Kidney (tissue), 14 donors: Measurements from ENCODE around the gene CAMK1G. TPM values are rescaled to one million over a fixed set of nuclear protein-coding genes. Genes with fewer than 3 reads are reported as not detected.

Source experiments
- DNase-seq, 5 donors: peaks; one replicate each; pipeline ENCODE4 v3.0.0-alpha.2; 2013 to 2020
- FAIRE-seq: peaks from 2 replicates; lab custom pipeline; 2012; peaks lifted over from hg19 to GRCh38; lab: Jason Lieb, UNC
- H3K27ac ChIP-seq, 2 donors: one replicate each; pipeline ENCODE4 v1.7.0; 2013; ENCODE audit warnings: low read depth in 2 of 2, low read length in 2 of 2, inconsistent platforms in 1 of 2
- H3K27me3 ChIP-seq: one replicate; pipeline ENCODE4 v1.7.1; 2013; ENCODE audit warnings: low read length, inconsistent platforms; ENCODE audit not compliant: control insufficient read depth, insufficient read depth
- H3K36me3 ChIP-seq, 3 donors: one replicate each; pipeline versions ENCODE4 v1.7.0 to v1.7.1; 2013; ENCODE audit warnings: low read length in 3 of 3, control low read depth in 1 of 3, inconsistent platforms in 1 of 3; ENCODE audit not compliant: insufficient read depth in 3 of 3, control insufficient read depth in 2 of 3
- H3K4me1 ChIP-seq, 3 donors: one replicate each; pipeline versions ENCODE4 v1.7.0 to v1.7.1; 2013; ENCODE audit warnings: low read length in 3 of 3, inconsistent platforms in 1 of 3, low read depth in 1 of 3; ENCODE audit not compliant: control insufficient read depth in 2 of 3, insufficient read depth in 2 of 3
- H3K4me3 ChIP-seq, 3 donors: one replicate each; pipeline versions ENCODE4 v1.7.0 to v1.8.1; 2013; ENCODE audit warnings: low read length in 3 of 3, control low read depth in 1 of 3, inconsistent platforms in 1 of 3
- H3K9ac ChIP-seq, 3 donors: one replicate each; pipeline versions ENCODE4 v1.7.0 to v1.7.1; 2013; ENCODE audit warnings: low read length in 3 of 3, control low read depth in 1 of 3, inconsistent platforms in 1 of 3
- H3K9me3 ChIP-seq, 3 donors: one replicate each; pipeline versions ENCODE4 v1.7.0 to v1.7.1; 2013; ENCODE audit warnings: low read length in 3 of 3, control low read depth in 1 of 3, inconsistent platforms in 1 of 3; ENCODE audit not compliant: control insufficient read depth in 2 of 3, insufficient read depth in 1 of 3
- CTCF ChIP-seq: IDR thresholded peaks from 3 replicates; pipeline ENCODE4 v1.5.1; 2012; ENCODE audit warnings: mild to moderate bottlenecking, moderate library complexity, borderline replicate concordance; ENCODE audit not compliant: insufficient read depth; ENCODE audit errors: extremely low read depth
- intact Hi-C: fragments of 100-400 bp; cut with DNase I; formaldehyde crosslinking; loops from one replicate; pipeline ENCODE4 v1.11.1; 2022
- polyA plus RNA-seq: library from polyadenylated mRNA; stranded (reverse); fragments of 350-450 nt; fragmentation: Illumina TruSeq; extraction: RNeasy Lipid Tissue Mini Kit (QIAGEN cat#74804); gene quantifications from one replicate; pipeline ENCODE4 v1.2.3, GENCODE V29; 2014; ENCODE audit warnings: low read depth, low replicate concordance; ENCODE audit not compliant: insufficient read depth
- total RNA-seq: library from RNA; stranded (reverse); fragmentation: NEBNext Ultra II Directional; extraction: Animal tissue kit (Norgen Biotek cat#: 25700); gene quantifications from one replicate; pipeline ENCODE4 v1.2.1, GENCODE V29; 2021
- donor health status: control.
- donor health status: control.
- donor health status: control.
- donor health status: control.
- donor health status: control.
- donor health status: DM: yes; HTN: yes; CAD: no.
- donor health status: Normal renal cell carcinoma (clear cell type).

CAMK1G gene
- total and polyA plus RNA-seq, 2 donors from 2014 or later, result 1.4 to 5.5 TPM

- Histone ChIP-seq H3K27ac (no peak overlapping the region), H3K36me3 (no peaks in the 10 kb centered on the region), H3K9me3 (no peaks in the 10 kb centered on the region), H3K27me3 (no peaks in the 10 kb centered on the region), H3K9ac (no peak overlapping the region), H3K4me3 (no peak overlapping the region), H3K4me1 (peaks cover 0 to 31% (median 14%) of the 10 kb centered on the region in 3 donors)
- intact Hi-C loops, result loop anchor here (10.0 kb wide), 1 partner anchor 50 kb away; no protein-coding TSS in a partner anchor
- TF ChIP-seq CTCF, result no peak
- FAIRE-seq (no peak), DNase-seq (no peak)
Measured at GRCh38 chr1:209624558-209625549, 41.3 kb downstream of the CAMK1G start.

- DNase-seq (no peak), FAIRE-seq (no peak)
- intact Hi-C loops, result loop anchor here (10.0 kb wide), 1 partner anchor 51 kb away; no protein-coding TSS in a partner anchor
- no peaks in the 10 kb centered on the region for H3K9me3 ChIP-seq
- TF ChIP-seq CTCF, result no peak
- no peaks in the 10 kb centered on the region for H3K36me3 ChIP-seq
- H3K27me3 ChIP-seq, result no peaks in the 10 kb centered on the region
- H3K4me1 ChIP-seq, result peaks cover 0 to 24% (median 14%) of the 10 kb centered on the region in 3 donors
- no peak overlapping the region for H3K27ac ChIP-seq
- no peak overlapping the region for H3K4me3 ChIP-seq
- no peak overlapping the region for H3K9ac ChIP-seq
Measured at GRCh38 chr1:209625791-209626285, 42.3 kb downstream of the CAMK1G start.

GRCh38 chr1:209626346-209627026, 43.0 kb downstream of the CAMK1G start:
- Histone ChIP-seq H3K4me3 (no peak overlapping the region), H3K9me3 (no peaks in the 10 kb centered on the region), H3K27me3 (no peaks in the 10 kb centered on the region), H3K4me1 (peaks cover 0 to 19% (median 14%) of the 10 kb centered on the region in 3 donors), H3K27ac (no peak overlapping the region), H3K9ac (no peak overlapping the region), H3K36me3 (no peaks in the 10 kb centered on the region)
- DNase-seq, result no peak
- no peak for FAIRE-seq
- TF ChIP-seq CTCF, result no peak
- intact Hi-C loops, result loop anchor here (10.0 kb wide), 1 partner anchor 52 kb away; no protein-coding TSS in a partner anchor
